Neural progenitor cell (in vitro differentiated cells): ENCODE measurements around the gene SLC37A4. TPM values are rescaled to one million over a fixed set of nuclear protein-coding genes. Genes with fewer than 3 reads are reported as not detected.

ENCODE experiments used
- DNase-seq: peaks from one replicate; pipeline ENCODE4 v3.0.0-alpha.2; 2016; ENCODE audit warnings: low spot score
- H2AFZ ChIP-seq: fragments of 200-600 bp; sonication (generic); replicated peaks from 2 replicates; pipeline ENCODE4 v1.6.1; 2016; ENCODE audit warnings: antibody characterized with exemption
- H3F3A ChIP-seq: fragments of 200-600 bp; sonication (generic); 2 replicates; pipeline ENCODE4 v1.6.1; 2016; ENCODE audit warnings: antibody characterized with exemption, low read depth
- H3K27ac ChIP-seq: fragments of 200-600 bp; sonication (generic); 2 replicates; pipeline ENCODE4 v1.5.1; 2016; ENCODE audit warnings: mild to moderate bottlenecking
- H3K27me3 ChIP-seq: fragments of 200-600 bp; sonication (generic); 2 replicates; pipeline ENCODE4 v1.6.1; 2016; ENCODE audit warnings: mild to moderate bottlenecking, moderate library complexity
- H3K36me3 ChIP-seq: fragments of 200-600 bp; sonication (generic); 2 replicates; pipeline ENCODE4 v1.5.1; 2016
- H3K4me1 ChIP-seq: fragments of 200-600 bp; sonication (generic); 2 replicates; pipeline ENCODE4 v1.6.1; 2016; ENCODE audit warnings: mixed run types
- H3K4me2 ChIP-seq: fragments of 200-600 bp; sonication (generic); 2 replicates; pipeline ENCODE4 v1.6.1; 2016
- H3K4me3 ChIP-seq: fragments of 200-600 bp; sonication (generic); 2 replicates; pipeline ENCODE4 v1.5.1; 2016
- H3K79me2 ChIP-seq: fragments of 200-600 bp; sonication (generic); 2 replicates; pipeline ENCODE4 v1.6.1; 2016; ENCODE audit warnings: low read depth
- H3K9ac ChIP-seq: fragments of 200-600 bp; sonication (generic); 2 replicates; pipeline ENCODE4 v1.6.1; 2016
- H3K9me3 ChIP-seq: fragments of 200-600 bp; sonication (generic); 2 replicates; pipeline ENCODE4 v1.5.1; 2016; ENCODE audit warnings: low read depth
- H4K20me1 ChIP-seq: fragments of 200-600 bp; sonication (generic); 2 replicates; pipeline ENCODE4 v1.6.1; 2016; ENCODE audit warnings: low read depth
- H3K27ac Mint-ChIP-seq: 3 replicates; pipeline ENCODE4 v1.8.0; 2021; ENCODE audit warnings: mixed read lengths
- H3K27me3 Mint-ChIP-seq: 2 replicates; pipeline ENCODE4 v1.8.0; 2022; ENCODE audit warnings: low read depth, mild to moderate bottlenecking, inconsistent platforms, moderate library complexity, mixed read lengths; ENCODE audit not compliant: insufficient read depth
- H3K36me3 Mint-ChIP-seq: 3 replicates; pipeline ENCODE4 v1.8.0; 2021; ENCODE audit warnings: mixed read lengths
- H3K4me1 Mint-ChIP-seq: 3 replicates; pipeline ENCODE4 v1.8.0; 2021; ENCODE audit warnings: mixed read lengths
- H3K4me3 Mint-ChIP-seq: 3 replicates; pipeline ENCODE4 v1.8.0; 2021; ENCODE audit warnings: mild to moderate bottlenecking, moderate library complexity, mixed read lengths
- H3K9me3 Mint-ChIP-seq: 3 replicates; pipeline ENCODE4 v1.8.0; 2020; ENCODE audit warnings: mixed read lengths
- EZH2 ChIP-seq: fragments of 200-600 bp; sonication (generic); IDR thresholded peaks from 2 replicates; pipeline ENCODE4 v1.6.1; 2017; ENCODE audit warnings: antibody characterized with exemption, mild to moderate bottlenecking, moderate library complexity
- EZH2phosphoT487 ChIP-seq: fragments of 200-600 bp; sonication (generic); IDR thresholded peaks from 2 replicates; pipeline ENCODE4 v1.6.1; 2017; ENCODE audit warnings: antibody characterized with exemption
- total RNA-seq: library from RNA; depleted of rRNA; stranded (reverse); fragments of >200 nt; gene quantifications from 2 replicates; pipeline ENCODE4 v1.2.3, GENCODE V29; 2015; ENCODE audit warnings: low replicate concordance
- TF ChIP-seq, protein P1 (sequence below): fragments of 200-600 bp; sonication (generic); IDR thresholded peaks from 2 replicates; pipeline ENCODE4 v1.5.1; 2017; ENCODE audit warnings: antibody characterized with exemption, mild to moderate bottlenecking

SLC37A4 gene
- total RNA-seq, 1 donor from 2014 or later, result 55.2 TPM

DNA sequence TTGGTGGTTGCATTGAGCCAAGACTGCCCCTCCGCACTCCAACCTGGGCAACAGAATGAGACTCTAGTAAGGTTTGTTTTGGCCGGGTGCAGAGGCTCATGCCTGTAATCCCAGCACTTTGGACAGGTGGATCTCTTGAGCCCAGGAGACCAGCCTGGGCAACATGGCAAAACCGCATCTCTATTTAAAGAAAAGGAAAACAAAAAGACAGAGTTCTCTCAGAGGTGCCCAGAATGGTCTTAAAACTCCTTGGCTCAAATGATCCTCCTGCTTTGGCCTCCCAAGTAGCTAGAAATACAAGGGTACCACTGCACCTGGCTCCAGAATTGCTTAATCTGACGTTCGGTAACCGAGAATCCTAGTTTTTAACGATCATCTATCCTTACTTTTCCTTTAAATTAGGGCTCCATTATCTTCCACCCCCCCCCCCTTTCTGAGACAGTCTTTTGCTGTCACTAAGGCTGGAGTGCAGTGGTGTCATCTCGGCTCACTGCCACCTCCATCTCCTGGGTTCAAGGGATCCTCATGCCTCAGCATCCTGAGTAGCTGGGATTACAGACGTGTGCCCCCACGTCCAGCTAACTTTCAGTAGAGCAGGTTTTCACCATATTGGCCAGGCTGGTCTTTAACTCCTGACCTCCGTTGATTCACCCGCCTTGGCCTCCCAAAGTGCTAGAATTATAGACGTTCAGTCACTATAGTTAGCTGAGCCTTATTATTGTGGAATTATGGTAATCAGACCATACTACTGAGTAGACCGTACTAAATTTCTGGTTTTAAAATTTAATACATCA lies 14.3 kb downstream of the SLC37A4 start:
- Histone ChIP-seq H3K4me3 (peak overlapping the region; percentile 91), H3K4me1 (peaks cover 16% of the 10 kb centered on the region), H3K9me3 (no peaks in the 10 kb centered on the region), H3F3A (peaks cover 80% of the 10 kb centered on the region), H2AFZ (no peak overlapping the region), H3K36me3 (peaks cover 13% of the 10 kb centered on the region), H3K27ac (peak overlapping the region; percentile 50), H3K9ac (peak overlapping the region; percentile 92), H3K27me3 (no peaks in the 10 kb centered on the region), H4K20me1 (peaks cover 40% of the 10 kb centered on the region), H3K79me2 (peaks cover 67% of the 10 kb centered on the region), H3K4me2 (peak overlapping the region; percentile 100)
- peaks cover 28% of the 10 kb centered on the region for H3K36me3 Mint-ChIP-seq
- TF ChIP-seq EZH2phosphoT487 (no peak), EZH2 (no peak)
- TF ChIP-seq, protein P1, sequence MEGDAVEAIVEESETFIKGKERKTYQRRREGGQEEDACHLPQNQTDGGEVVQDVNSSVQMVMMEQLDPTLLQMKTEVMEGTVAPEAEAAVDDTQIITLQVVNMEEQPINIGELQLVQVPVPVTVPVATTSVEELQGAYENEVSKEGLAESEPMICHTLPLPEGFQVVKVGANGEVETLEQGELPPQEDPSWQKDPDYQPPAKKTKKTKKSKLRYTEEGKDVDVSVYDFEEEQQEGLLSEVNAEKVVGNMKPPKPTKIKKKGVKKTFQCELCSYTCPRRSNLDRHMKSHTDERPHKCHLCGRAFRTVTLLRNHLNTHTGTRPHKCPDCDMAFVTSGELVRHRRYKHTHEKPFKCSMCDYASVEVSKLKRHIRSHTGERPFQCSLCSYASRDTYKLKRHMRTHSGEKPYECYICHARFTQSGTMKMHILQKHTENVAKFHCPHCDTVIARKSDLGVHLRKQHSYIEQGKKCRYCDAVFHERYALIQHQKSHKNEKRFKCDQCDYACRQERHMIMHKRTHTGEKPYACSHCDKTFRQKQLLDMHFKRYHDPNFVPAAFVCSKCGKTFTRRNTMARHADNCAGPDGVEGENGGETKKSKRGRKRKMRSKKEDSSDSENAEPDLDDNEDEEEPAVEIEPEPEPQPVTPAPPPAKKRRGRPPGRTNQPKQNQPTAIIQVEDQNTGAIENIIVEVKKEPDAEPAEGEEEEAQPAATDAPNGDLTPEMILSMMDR, result no peak
- H3K4me3 Mint-ChIP-seq, result peak overlapping the region; percentile 38
- H3K4me1 Mint-ChIP-seq, result peaks cover 22% of the 10 kb centered on the region
- H3K27ac Mint-ChIP-seq, result no peak overlapping the region
- H3K27me3 Mint-ChIP-seq, result peaks cover 2% of the 10 kb centered on the region
- no peak for DNase-seq
- no peaks in the 10 kb centered on the region for H3K9me3 Mint-ChIP-seq

DNA sequence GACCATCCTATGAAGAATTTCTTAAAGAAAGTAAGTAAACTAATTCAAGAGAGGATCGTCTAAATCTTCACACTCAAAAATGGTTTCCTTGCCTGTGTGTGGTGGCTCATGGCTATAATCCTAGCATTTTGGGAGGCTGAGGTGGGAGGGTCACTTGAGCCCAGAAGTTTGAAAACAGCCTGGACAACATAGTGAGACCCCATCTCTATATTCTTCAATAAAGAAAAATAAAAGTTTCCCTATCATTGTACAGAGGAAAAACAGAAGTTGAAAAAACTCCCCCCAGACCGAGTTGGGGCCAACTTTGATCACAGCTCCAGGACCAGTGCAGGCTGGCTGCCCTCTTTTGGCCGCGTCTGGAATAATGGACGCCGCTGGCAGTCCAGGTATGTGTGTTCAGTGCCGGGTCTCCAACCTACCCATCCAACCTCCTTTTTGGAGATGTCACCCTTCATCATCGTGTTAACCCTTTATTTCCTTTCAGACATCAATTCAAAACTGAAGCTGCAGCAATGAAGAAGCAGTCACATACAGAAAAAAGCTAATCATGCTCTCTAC lies 15.5 kb downstream of the SLC37A4 start:
- H3K36me3 ChIP-seq, result peaks cover 13% of the 10 kb centered on the region
- peaks cover 35% of the 10 kb centered on the region for H4K20me1 ChIP-seq
- peaks cover 32% of the 10 kb centered on the region for H3K36me3 Mint-ChIP-seq
- no peak overlapping the region for H3K4me2 ChIP-seq
- H3K9me3 Mint-ChIP-seq, result no peaks in the 10 kb centered on the region
- H3K27ac ChIP-seq, result no peak overlapping the region
- no peak overlapping the region for H3K27ac Mint-ChIP-seq
- H3K4me3 ChIP-seq, result no peak overlapping the region
- DNase-seq, result peak; percentile 19
- H3K9ac ChIP-seq, result no peak overlapping the region
- no peak overlapping the region for H2AFZ ChIP-seq
- peaks cover 16% of the 10 kb centered on the region for H3K4me1 ChIP-seq
- H3K4me3 Mint-ChIP-seq, result peak overlapping the region; percentile 36
- no peaks in the 10 kb centered on the region for H3K27me3 ChIP-seq
- no peaks in the 10 kb centered on the region for H3K9me3 ChIP-seq
- no peak for TF ChIP-seq EZH2
- TF ChIP-seq, protein P1, result peak; percentile 17
- peaks cover 22% of the 10 kb centered on the region for H3K4me1 Mint-ChIP-seq
- peaks cover 2% of the 10 kb centered on the region for H3K27me3 Mint-ChIP-seq
- H3F3A ChIP-seq, result peaks cover 81% of the 10 kb centered on the region
- peaks cover 55% of the 10 kb centered on the region for H3K79me2 ChIP-seq

DNA sequence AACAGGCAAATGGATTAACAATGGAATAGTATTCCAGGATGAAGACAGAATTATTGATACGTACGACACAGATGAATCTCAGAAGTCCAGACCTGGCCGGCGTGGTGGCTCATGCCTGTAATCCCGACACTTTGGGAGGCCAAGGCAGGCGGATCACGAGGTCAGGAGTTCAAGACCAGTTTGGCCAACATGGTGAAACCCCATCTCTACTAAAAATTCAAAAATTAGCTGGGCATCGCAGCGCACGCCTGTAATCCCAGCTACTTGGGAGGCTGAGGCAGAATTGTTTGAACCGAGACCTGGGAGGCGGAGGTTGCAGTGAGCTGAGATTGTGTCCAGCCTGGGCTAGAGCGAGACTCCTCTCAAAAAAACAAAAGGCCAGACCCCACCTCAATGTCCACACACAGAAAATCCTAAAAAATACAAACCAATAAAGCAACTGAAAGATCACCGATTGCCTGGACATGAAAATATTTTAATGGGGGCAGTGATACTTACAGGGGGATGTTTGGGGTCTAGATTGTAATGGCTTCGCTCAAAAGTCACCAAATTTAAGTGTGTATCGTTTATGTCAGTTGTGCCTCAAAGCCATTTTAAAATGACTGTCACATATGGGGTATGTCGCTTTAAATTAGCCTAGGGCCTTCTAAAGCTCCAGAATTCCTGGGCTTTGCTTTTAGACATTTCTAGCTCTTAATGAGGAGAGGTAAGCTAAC lies 16.3 kb downstream of the SLC37A4 start:
- Mint-ChIP-seq H3K9me3 (no peaks in the 10 kb centered on the region), H3K27ac (no peak overlapping the region), H3K27me3 (peaks cover 2% of the 10 kb centered on the region), H3K36me3 (peaks cover 29% of the 10 kb centered on the region), H3K4me1 (peaks cover 15% of the 10 kb centered on the region), H3K4me3 (no peak overlapping the region)
- H3K79me2 ChIP-seq, result peaks cover 47% of the 10 kb centered on the region
- H4K20me1 ChIP-seq, result peaks cover 28% of the 10 kb centered on the region
- H3K9me3 ChIP-seq, result no peaks in the 10 kb centered on the region
- peaks cover 10% of the 10 kb centered on the region for H3K4me1 ChIP-seq
- no peak overlapping the region for H3K4me2 ChIP-seq
- no peak for TF ChIP-seq EZH2phosphoT487
- TF ChIP-seq, protein P1, result no peak
- TF ChIP-seq EZH2, result no peak
- H2AFZ ChIP-seq, result no peak overlapping the region
- no peak overlapping the region for H3K4me3 ChIP-seq
- peaks cover 13% of the 10 kb centered on the region for H3K36me3 ChIP-seq
- H3K27me3 ChIP-seq, result no peaks in the 10 kb centered on the region
- peaks cover 80% of the 10 kb centered on the region for H3F3A ChIP-seq
- H3K9ac ChIP-seq, result no peak overlapping the region
- no peak overlapping the region for H3K27ac ChIP-seq
- DNase-seq, result no peak
